Kidney glomerular epithelial cell (primary cell): Measurements from ENCODE around the gene TBX3.

ENCODE experiments used
- DNase-seq: peaks from one replicate; lab custom pipeline; 2025; lab: John Stamatoyannopoulos, UW

TBX3 gene

DNA sequence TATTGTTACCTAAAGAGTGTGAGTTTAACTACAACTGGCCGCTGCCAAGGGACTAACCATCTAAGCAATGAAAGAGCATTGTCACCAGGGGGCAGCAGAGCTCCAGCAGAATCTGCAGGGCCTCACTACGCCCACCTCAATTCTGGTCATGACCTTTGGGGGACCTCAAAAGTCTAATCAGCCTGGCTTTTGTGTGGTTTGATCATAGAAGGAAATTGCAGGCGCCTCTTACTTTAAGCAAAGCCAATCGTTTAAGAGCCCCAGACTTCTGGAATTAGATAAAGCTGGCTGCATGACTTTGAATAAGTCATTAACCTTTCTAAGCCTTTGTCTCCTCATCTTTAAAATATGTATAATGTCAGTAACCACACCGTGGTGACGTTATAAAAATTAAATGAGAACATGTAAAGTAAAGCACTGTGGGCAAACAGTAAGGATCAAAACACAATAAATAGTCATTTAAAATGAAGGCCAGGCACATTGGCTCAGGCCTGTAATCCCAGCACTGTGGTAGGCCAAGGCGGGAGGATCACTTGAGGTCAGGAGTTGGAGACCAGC lies 58.6 kb downstream of the TBX3 start:
- DNase-seq: no peak

DNA sequence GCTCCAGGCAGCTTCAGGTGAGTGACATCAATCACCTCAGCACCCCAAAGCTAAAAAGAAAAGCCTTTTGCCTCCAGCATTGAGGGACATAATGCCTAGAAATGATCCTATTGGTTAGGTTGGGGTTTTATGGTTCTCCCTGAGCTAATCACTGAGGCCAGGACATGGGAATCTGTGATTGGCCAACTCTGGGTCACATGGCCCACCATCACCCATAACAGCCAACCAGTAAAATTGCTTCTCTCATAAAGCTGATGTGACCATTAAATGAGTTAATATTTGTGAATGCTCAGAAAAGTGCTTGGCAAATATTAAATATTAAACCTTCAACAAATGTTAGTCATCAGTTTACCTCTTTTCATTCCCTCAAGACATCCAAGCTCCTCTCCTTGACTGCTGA lies 60.2 kb downstream of the TBX3 start:
- no peak for DNase-seq
